DND-41 (cell line): ENCODE data around the gene DMKN.

ENCODE experiments used
- EZH2 ChIP-seq: IDR thresholded peaks from 3 replicates; pipeline ENCODE4 v1.6.1; 2012; ENCODE audit warnings: borderline replicate concordance, low read depth, mild to moderate bottlenecking, moderate library complexity, low read length, inconsistent platforms; ENCODE audit not compliant: severe bottlenecking
- TF ChIP-seq, protein P1 (sequence below): IDR thresholded peaks from 2 replicates; pipeline ENCODE4 v1.5.1; 2012; ENCODE audit warnings: borderline replicate concordance, low read length, moderate library complexity, mild to moderate bottlenecking; ENCODE audit not compliant: poor library complexity, severe bottlenecking; ENCODE audit errors: extremely low read depth

DNA sequence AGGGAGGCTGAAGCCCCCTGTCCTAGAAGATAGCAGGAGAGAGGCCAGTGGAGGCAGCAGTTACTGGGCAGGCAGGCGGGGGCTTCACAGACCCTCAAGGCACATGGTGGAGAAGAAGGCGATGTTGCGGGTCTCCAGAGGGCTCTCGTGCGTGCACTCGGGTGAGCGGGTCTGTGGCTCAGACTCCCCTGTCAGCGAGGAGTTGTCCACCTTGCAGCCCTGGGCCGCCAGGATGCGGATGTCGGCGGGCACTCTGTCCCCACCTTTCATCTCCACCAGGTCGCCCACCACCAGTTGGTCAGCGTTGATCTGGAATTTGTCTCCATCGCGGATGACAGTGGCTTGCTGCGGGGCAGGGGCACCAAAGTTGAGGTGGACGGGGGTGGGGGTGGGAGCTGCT, 46.8 kb upstream of the DMKN start:
- TF ChIP-seq, protein P1, sequence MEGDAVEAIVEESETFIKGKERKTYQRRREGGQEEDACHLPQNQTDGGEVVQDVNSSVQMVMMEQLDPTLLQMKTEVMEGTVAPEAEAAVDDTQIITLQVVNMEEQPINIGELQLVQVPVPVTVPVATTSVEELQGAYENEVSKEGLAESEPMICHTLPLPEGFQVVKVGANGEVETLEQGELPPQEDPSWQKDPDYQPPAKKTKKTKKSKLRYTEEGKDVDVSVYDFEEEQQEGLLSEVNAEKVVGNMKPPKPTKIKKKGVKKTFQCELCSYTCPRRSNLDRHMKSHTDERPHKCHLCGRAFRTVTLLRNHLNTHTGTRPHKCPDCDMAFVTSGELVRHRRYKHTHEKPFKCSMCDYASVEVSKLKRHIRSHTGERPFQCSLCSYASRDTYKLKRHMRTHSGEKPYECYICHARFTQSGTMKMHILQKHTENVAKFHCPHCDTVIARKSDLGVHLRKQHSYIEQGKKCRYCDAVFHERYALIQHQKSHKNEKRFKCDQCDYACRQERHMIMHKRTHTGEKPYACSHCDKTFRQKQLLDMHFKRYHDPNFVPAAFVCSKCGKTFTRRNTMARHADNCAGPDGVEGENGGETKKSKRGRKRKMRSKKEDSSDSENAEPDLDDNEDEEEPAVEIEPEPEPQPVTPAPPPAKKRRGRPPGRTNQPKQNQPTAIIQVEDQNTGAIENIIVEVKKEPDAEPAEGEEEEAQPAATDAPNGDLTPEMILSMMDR = no peak
- no peak for TF ChIP-seq EZH2
